GF-D8 (cell line): Measurements from ENCODE around the gene BRMS1L.
"Not testable (repeated sequence)": the region's sequence is repeated elsewhere in the genome, so short reads cannot be mapped to it uniquely, and the experiment has no call there.

Experiments
- DNase-seq: peaks from one replicate; lab custom pipeline; 2025; lab: John Stamatoyannopoulos, UW

Gene BRMS1L

DNA sequence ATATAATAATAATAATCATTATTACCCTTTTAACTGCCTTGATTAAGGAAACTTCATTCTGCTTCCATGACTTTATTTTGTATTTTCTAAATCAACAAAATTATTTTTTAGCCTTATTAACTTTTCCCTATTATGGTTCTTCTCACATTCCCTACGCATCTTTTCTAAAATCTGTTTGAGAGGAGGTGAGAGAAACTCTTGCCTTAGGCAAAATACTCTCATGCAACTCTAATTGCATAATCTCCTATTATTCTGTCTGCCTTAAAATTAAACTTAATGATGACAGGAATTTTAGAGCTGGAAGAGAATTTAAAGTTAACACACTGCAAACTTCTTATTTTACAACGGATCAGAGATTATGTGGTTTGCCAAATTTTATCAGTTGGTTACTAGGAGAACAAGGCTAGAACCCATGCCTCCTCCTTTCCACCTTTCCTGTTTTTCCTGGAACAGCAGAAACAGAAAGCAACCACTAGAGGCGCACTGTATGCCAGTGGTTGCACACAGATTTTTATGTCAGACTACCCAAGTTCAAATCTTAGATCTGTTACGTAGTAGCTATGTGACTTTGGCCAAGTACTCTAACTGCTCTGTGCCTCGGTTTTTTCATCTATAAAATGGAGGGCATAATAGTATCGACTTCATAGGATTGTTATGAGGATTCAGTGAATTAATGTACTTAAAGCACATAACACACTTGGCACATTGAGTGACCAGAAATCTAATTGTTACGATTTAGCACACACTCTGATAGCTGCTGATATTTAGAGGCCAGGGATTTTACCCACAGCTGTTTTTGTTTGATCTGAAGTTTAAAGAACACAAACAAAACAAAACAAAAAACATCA lies 4.3 kb upstream of the BRMS1L start:
- DNase-seq, result peak; percentile 6

DNA sequence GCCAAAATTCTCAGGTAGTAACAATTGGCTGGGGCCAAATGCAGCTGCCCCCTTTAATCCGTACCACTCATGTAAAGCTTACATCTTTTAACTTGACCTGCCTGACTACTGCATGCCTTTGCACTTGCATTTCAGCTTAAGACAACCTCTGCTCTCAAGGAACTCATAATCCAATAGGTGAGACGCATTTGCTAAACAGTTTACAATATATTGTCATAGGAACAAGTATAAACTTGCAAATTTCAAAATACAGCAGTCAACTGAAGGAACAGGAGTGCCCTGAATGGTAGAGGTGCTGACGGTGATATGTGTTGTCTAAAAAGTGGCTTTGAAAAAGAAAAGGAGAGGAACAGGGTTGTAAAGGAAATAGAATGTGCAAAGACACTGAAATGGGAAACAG lies 3.6 kb upstream of the BRMS1L start:
- no peak for DNase-seq

GRCh38 chr14:35824446-35825165 lies 1.5 kb upstream of the BRMS1L start:
- DNase-seq, result not testable (repeated sequence)

DNA sequence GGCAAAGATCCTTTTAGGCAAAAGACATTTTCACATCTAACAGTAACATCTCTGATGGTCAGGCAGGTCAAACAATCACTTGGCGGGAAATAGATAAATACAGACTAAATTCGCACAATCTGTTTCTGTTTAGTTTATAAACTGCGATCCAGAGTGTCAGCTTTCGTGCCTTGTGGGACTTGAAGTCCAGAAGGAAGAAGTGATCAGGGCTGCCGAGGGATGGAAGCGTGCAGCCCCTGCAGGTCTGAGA lies 245 bp upstream of the BRMS1L start:
- no peak for DNase-seq

DNA sequence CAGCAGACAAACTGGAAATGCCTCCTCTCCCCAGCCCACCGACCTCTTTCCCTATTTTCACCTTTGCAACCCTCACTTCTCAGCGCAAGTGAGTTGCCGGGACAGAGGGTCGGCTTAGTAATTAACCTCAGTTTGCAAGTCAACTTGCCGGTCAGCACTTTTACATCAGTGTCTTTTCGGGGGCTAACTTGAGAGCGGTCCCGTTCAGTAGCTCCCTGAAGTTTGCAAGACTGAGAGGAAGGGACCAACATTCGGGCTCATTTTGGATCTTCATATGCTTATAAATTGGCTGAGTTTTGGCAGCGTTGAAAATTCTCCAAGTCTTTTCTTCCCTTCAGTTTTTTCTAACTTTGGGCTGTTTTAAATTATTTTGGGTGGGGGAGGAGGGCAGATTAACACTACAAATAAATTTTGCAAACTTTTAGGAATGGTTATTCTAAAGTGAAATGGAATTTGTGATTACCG lies 846 bp downstream of the BRMS1L start:
- DNase-seq, result no peak

GRCh38 chr14:35827678-35828472 lies 1.7 kb downstream of the BRMS1L start:
- DNase-seq, result no peak

GRCh38 chr14:35829449-35829848 lies 3.3 kb downstream of the BRMS1L start:
- no peak for DNase-seq

GRCh38 chr14:35835208-35835982 lies 9.3 kb downstream of the BRMS1L start:
- no peak for DNase-seq

DNA sequence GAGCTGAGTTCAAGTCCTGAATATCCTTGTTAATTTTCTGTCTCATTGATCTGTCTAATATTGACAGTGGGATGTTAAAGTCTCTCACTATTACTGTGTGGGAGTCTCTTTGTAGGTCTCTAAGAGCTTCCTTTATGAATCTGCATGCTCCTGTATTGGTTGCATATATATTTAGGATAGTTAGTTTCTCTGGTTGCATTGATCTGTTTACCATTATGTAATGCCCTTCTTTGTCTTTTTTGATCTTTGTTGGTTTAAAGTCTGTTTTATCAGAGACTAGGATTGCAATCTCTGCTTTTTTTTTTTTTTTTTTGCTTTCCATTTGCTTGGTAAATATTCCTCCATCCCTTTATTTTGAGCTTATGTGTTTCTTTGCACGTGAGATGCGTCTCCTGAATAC lies 15.6 kb downstream of the BRMS1L start:
- DNase-seq, result not testable (repeated sequence)

DNA sequence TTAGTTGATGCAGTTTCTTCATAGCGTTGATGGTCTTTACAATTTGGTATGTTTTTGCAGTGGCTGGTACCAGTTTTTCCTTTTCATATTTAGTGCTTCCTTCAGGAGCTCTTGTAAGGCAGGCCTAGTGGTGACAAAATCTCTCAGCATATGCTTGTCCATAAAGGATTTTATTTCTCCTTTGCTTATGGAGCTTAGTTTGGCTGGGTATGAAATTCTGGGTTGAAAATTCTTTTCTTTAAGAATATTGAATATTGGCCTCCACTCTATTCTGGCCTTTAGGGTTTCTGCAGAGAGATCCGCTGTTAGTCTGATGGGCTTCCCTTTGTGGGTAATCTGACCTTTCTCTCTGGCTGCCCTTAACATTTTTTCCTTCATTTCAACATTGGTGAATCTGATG lies 16.1 kb downstream of the BRMS1L start:
- not testable (repeated sequence) for DNase-seq

DNA sequence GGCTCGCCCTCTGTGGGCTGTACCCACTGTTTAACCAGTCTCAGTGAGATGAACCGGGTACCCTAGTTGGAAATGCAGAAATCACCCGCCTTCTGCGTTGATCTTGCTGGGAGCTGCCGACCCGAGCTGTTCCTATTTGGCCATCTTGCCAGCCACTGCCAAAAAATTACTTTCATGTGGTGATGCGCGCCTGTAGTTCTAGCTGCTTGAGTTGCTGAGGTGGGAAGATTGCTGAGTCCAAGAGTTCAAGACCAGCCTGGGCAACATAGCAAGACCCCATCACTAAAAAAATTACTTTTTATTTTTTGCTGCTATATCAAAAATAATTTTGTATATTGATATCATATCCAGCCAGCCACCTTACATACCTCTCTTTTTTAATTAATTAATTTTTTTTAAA lies 18.4 kb downstream of the BRMS1L start:
- no peak for DNase-seq

DNA sequence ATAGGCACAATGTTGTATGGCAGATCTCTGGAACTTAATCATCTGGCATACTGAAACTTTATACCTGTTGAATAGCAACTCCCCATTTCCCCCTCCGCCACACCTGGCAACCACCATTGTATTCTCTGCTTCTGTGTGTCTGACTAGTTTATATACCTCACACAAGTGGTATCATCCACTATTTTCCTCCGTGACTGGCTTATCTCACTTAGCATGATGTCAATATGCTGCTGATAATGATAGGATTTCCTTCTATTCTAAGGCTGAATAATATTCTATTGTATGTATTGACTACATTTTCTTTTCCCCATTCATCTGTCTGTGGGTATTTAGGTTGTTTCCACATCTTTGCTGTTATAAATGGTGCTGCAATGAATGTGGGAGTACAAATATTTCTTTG lies 21.5 kb downstream of the BRMS1L start:
- no peak for DNase-seq

DNA sequence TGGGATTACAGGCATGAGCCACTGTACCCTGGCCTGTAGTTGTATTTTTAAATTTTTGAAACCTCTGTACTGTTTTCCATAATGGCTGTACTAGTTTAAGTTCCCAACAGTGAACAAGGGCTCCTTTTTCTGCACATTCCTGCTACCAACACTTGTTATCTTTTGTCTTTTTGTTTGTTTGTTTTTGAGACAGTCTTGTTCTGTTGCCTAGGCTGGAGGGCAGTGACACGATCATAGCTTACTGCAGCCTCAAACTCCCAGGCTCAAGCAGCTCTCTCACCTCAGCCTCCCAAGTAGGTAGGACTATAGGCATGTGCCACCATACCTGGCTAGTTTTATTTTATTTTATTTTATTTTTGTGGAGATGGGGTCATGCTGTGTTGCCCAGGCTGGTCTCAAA lies 23.0 kb downstream of the BRMS1L start:
- DNase-seq, result no peak

GRCh38 chr14:35851823-35852222 lies 25.7 kb downstream of the BRMS1L start:
- DNase-seq, result no peak

- DNase-seq, result no peak
Observed at GRCh38 chr14:35853225-35853624, 27.1 kb downstream of the BRMS1L start.

GRCh38 chr14:35854696-35855270 lies 28.6 kb downstream of the BRMS1L start:
- DNase-seq, result no peak

DNA sequence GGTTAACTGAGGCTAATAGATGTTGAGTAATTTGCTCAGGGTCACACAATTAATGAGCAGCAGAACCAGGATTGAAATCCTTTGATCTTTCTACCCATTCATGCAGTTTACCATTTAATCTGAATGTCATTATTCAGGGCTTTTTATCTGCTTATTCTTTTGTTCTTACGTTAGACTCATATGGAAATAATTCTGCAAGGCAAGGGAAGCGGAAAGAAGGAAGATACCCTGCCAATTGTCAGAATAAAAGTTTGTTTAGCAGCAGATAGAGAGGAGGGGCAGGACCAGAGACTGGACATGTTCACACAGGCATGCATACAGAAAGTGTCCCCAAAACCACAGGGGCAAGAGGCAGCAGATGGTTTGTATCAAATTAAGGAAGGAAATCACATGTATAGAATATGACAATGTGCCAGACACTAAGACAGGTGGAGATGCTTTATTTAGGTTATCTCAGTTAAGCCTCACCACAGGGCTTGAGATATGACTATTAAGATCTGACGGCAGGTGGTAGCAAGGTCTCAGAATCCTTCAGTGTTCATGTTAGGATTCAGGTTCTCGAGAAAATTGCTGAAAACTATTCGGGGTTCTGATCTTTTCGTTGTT lies 29.8 kb downstream of the BRMS1L start:
- no peak for DNase-seq

- no peak for DNase-seq
Observed at GRCh38 chr14:35858521-35859209, 32.5 kb downstream of the BRMS1L start.

- no peak for DNase-seq
Observed at GRCh38 chr14:35861204-35861868, 35.2 kb downstream of the BRMS1L start.
